A204.1 (cell line): ENCODE measurements around the gene ELK3.

ENCODE experiments used
- FAIRE-seq: peaks from 2 replicates; lab custom pipeline; 2012; peaks lifted over from hg19 to GRCh38; lab: Jason Lieb, UNC

The ELK3 gene

GRCh38 chr12:96235484-96235826, 41.3 kb downstream of the ELK3 start:
- FAIRE-seq: no peak

- no peak for FAIRE-seq
Observed at GRCh38 chr12:96236221-96236822, 42.1 kb downstream of the ELK3 start.

- no peak for FAIRE-seq
Observed at GRCh38 chr12:96237035-96237434, 42.9 kb downstream of the ELK3 start.

- FAIRE-seq: no peak
Observed at GRCh38 chr12:96237465-96238077, 43.4 kb downstream of the ELK3 start.

- FAIRE-seq: no peak
Observed at GRCh38 chr12:96238336-96239047, 44.3 kb downstream of the ELK3 start.

GRCh38 chr12:96239711-96240635, 45.8 kb downstream of the ELK3 start:
- no peak for FAIRE-seq

- no peak for FAIRE-seq
Observed at GRCh38 chr12:96240656-96241055, 46.5 kb downstream of the ELK3 start.

- no peak for FAIRE-seq
Observed at GRCh38 chr12:96241431-96241830, 47.3 kb downstream of the ELK3 start.

- no peak for FAIRE-seq
Observed at GRCh38 chr12:96241846-96242256, 47.7 kb downstream of the ELK3 start.

- no peak for FAIRE-seq
Observed at GRCh38 chr12:96242597-96242996, 48.4 kb downstream of the ELK3 start.

- no peak for FAIRE-seq
Observed at GRCh38 chr12:96244826-96245225, 50.7 kb downstream of the ELK3 start.

- FAIRE-seq: no peak
Observed at GRCh38 chr12:96246926-96247505, 52.8 kb downstream of the ELK3 start.

GRCh38 chr12:96247563-96247962, 53.4 kb downstream of the ELK3 start:
- FAIRE-seq: no peak

GRCh38 chr12:96248136-96248931, 54.2 kb downstream of the ELK3 start:
- FAIRE-seq: no peak

- FAIRE-seq: no peak
Observed at GRCh38 chr12:96249196-96250118, 55.3 kb downstream of the ELK3 start.

- FAIRE-seq: no peak
Observed at GRCh38 chr12:96250119-96250685, 56.0 kb downstream of the ELK3 start.

- FAIRE-seq: no peak
Observed at GRCh38 chr12:96255077-96255476, 60.9 kb downstream of the ELK3 start.

GRCh38 chr12:96256672-96257361, 62.6 kb downstream of the ELK3 start:
- no peak for FAIRE-seq

- FAIRE-seq: no peak
Observed at GRCh38 chr12:96257550-96258103, 63.5 kb downstream of the ELK3 start.
